NOMO-1 treated with DMSO at 0.1 percent for 48 hours (cell line): ENCODE measurements around the gene DIPK2A.
A peak's percentile ranks its signal among the peaks of the same experiment; 100 is the strongest.

Experiments
- DNase-seq: peaks from one replicate; lab custom pipeline; 2025; ENCODE audit not compliant: unreplicated experiment; lab: John Stamatoyannopoulos, UW

The DIPK2A gene

DNA sequence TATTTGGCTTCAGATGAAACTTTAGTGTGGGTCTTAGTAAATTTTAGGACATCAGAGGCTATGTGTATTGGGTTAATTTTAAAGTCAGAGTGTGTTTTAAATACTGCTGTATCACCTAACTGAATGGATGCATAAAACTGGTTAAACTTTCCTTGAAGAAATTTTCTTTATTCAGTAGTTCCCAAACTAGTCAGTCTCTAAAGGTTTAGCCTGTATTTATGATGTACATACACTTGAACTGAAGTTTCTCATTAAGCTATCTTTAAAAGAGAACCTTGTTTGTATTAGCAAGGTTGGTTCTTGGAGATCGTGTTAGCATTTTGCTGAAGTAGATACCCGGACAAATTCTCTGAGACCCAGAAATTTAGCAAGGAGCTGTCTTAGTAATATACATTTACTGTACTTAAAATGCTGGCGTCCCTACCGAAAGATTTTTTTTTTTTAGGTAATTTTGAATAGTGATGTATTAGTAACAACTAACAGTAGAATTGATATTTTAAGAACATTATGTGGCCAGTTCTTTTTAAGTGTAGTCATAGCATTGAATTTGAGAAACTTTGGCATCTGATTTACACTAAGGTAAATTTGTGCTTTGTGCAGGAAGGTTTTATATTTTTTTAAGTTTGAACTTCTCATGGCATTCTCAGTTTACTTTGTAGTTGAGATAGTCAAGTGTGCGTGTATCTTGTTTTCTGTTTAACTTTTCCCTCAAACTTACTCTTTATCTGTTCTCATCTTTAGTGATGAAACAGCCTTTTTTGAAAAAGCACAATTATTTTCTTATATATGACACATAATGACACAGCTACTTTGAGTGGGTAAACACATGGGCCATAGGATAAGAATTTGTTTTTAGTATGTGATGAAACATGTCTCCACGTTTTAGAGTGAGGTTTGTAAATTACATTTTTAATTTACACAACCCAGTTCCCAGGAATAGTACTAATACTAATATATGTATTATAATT is 2.9 kb downstream of the DIPK2A start:
- no peak for DNase-seq

DNA sequence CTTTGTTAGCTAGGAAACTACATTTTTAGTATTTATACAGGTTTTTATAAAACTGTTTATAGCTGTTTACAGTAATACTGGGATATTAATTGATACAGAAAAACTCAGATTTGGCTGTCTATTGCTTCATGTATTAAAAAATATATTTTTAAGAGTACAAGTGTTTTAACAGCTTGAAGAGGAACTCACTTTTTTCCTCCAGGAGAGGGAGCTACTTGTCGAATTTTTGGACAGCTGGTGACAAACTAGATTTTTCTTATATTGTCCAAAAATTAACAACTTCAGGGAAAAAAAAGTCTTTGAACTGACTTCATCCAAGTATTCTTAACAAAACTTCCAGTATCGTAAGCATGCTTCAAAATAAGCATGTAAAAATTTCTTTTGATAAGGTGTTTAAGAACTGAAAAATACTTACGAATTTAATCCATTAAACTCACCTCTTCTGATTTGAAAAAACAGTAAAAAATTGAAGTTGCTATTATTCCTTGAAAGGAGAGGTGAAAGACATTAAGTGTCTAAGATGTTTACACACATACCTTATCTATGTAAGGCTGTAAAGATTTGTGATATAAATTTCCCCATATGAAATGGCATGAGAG is 4.0 kb downstream of the DIPK2A start:
- peak; percentile 78 for DNase-seq

DNA sequence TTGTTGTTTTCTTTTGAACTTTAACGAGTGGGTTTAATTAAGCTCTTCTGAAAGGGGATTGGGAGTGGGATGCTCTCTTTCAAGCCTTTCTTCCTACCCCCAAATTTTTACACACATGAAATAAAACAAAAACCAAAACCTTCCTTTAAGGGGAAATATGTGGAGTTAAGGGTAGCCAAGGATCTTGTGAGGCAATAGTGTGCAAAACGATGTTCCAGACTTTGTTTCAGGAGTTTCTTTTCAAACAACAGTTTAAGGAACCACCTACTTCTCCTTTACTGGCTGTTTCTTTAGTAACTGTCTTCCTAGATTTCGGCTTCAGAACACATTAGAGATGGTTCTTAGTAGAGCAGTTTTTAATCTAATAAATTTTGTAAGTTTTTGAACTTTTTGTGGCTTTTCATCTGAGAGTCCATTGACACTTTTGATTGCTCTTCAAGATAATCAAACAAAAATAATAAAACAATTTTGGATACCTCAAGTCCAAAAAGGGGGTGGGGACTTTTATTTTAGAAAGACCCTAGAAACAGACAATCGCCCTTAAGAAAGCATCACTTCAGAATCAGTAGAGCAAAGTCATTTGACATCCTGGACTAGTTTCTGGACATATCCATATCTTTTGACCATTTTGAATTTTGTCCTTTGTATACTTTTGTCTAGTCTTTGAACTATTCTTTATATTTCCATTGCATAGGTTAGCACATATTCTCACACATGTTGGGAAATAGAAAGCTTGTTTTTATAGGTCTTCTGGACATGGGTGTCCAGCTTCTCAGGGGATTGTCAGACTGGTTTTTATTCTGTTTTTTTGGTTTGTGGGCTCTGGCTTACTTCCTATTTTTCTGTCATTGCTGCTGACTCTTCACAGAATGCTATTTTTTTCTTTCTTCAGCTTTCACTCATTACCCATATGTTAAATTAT is 6.0 kb downstream of the DIPK2A start:
- peak; percentile 85 for DNase-seq

DNA sequence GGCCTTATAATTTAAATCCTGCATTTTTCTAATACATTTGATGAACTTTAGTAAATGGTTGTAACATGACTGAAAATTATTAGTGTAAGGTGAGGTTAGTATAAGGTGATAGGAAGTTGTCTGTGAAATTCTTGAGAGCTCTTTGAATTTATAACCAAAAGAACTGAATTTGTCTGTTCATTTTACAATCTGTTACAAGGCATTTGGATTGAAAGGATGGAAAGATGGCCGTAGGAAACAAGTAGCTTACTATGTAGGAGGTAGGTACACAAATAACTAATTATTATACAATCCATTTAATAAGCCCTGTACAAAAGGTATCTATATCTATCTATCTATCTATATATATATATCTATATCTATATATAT is 6.6 kb downstream of the DIPK2A start:
- DNase-seq: no peak

DNA sequence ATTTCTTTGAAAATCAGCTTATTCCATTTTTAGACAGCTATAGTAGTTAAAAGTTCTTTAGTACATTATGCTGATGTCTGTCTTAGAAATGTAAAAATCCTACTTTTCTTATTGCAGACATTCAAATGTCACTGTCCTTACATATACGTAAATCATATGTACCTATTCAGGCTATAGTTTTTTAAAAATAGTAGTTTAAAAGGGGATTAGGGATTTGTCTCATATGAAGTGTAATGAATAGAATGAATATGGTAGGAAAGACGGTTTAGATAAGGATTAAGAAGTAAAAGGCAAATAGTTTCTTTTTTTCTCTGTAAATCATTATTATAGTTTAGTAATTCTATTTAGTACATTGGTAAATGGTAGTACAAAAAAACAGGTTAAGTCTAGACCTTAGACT is 7.4 kb downstream of the DIPK2A start:
- no peak for DNase-seq

DNA sequence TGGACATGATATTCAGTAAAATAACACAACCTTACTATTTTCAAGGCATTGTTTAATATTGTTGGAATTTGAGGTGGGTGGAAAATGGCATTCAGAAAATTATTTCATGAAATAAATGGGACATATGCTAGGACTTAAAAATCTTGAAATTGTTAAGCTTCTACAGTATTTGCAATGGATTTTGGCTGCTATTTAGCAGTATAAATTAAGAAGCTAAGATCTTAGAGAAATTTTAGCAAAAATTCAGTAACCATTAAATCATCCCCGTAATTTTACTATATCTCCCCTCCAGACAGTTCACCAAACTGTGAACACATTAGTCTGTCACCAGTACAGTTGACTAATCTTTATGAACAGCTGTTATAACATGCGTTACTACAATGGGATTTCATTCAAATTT is 8.2 kb downstream of the DIPK2A start:
- no peak for DNase-seq

DNA sequence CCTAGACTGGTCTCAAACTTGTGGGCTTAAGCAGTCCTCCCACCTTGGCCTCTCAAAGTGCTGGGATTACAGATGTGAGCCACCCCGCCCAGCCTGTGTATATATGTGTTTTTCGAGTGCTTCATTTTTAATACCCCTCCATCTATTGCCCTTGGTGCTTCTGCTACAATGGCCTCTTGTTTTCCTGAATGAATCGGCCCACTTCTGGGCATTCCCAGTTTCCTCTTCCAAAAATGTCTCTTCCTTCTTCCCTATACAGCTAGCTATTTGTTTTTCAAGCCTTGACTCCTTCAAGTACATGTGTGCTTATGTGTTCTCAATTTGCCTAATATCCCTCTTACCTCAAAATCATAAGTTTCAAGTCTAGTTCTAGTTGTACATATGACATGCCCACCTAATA is 16.7 kb downstream of the DIPK2A start:
- DNase-seq: no peak

DNA sequence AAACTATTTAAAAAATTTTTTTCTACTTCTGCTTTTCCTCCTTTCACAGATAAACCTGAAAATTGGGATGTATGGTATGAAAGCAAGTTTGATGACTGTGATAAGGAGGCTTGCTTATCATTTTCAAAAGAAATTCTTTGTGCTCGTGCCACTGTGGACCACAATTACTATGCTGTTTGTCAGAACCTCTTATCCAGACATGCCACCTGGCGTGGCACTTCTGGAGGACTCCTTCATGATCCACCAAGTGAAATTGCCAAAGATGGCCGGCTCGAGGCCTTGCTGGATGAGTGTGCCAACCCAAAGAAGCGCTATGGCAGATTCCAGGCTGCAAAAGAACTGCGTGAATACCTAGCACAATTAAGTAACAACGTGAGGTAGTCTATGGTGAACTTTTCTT is 17.8 kb downstream of the DIPK2A start:
- DNase-seq: no peak

DNA sequence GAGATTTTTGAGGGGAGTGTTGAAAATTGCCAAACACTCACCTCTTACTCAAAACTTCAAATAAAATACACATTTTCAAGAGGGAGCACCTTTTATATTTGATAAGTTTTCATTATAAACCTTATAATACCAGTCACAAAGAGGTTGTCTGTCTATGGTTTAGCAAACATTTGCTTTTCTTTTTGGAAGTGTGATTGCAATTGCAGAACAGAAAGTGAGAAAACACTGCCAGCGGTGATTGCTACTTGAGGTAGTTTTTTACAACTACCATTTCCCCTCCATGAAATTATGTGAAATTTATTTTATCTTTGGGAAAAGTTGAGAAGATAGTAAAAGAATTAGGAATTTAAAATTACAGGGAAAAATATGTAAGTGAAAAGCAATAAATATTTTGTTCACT is 20.1 kb downstream of the DIPK2A start:
- DNase-seq: peak; percentile 40

DNA sequence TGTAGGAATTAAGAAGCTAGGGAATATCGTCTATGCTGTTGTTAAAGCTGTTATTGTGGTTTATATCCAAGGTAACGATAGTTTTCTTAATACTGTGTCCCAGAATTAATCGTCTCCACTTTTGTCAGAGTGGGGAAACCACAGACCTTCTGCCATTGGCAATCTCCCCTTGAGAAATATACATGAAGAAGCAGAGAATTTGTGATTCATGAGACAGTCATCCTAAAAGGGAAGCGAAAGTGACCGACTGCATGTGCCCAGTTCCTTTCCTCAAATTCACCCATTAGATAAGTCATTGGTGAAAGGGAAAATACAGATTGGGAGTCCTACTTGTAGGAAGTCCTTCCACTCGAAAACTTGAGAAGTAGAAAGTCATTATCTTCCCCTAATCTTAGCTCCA is 26.6 kb downstream of the DIPK2A start:
- DNase-seq: peak; percentile 100

DNA sequence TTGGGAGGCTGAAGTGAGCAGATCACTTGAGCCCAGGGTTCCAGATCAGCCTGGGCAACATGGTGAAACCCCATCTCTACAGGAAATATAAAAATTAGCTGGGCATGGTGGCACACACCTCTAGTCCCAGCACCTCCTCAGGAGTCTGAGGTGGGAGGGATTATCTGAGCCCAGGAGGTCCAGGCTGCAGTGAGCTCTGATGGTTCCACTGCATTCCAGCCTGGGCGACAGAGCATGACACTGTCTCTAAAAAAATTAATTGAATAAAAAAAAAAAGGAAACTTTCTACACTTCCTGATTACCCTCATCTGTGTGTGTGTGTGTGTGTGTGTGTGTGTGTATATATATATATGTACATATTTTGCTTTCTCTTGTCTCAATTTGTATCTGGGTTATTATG is 31.4 kb downstream of the DIPK2A start:
- DNase-seq: no peak

DNA sequence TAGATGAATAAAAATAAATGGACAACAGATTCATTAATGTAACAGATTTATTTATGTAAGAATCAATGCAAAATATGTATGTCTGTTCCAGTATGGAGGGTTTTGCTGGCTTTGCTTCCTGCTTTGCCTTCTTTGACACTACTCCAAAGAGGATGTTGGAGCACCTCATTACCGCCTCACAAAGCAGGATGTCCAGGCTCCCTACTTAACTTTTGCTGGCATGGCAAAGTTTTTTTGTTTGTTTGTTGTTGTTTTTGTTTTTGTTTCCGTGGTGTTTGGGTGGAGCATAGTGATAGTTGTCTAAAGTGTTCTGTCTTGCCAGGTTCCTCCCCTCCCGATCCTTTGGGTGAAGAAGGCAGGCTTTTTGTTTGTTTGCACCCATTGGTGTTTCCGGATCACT is 38.7 kb downstream of the DIPK2A start:
- no peak for DNase-seq

DNA sequence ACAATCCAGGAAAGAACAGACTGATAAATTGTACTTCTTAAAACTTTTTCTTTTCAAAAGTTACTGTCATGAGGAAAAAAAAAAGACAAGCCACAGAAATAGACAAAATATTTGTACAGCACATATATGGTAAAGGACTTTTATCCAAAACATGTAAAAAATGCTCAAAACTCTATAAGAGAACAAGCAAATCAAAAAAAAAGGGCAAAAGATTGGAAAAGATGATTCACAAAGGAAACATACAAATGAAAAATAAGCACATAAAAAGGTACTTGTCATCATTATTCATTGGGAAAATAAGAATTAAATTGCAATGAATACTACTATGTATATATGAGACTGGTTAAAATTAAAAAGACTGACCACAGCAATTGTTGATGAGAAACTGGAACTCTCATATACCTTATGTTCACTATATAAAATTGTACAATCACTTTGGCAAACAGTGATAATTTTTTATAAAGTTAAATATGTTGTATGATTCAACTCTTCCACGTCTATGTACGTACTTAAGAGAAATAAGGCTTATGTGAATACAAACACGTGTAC is 39.7 kb downstream of the DIPK2A start:
- no peak for DNase-seq

DNA sequence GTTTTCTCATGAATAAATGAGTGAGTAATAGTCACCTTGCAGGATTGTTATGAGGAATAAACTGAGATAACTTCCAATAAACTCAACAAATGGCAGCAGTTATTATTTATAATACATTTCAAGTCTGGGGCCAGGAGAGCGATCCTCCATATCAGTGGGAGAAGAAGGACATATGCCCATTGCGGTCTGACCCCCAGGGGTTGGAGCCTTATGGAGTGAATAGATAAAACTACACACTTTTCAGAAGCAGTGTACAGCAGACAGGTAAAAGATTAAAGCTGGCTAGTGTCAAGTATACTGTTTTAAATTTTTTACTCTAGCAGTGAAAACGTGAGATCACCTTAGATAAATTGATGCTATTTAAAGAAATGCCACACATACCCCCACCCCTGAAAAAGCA is 43.5 kb downstream of the DIPK2A start:
- DNase-seq: no peak

DNA sequence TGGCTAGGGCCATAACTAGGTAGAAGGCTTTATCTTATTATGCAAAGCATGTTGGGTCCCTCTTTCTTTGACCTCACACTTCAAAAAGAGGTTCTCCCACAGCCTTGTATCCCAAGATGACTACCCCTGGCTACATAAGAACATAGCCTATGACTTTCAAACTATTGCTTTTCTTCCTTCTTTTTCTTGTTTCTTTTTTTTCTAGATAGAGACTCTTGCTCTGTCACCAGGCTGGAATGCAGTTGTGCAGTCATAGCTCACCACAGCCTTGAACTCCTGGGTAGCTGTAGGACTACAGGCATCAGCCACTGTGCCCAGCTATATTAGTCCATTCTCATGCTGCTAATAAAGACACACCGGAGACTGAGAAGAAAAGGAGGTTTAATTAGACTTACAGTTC is 47.2 kb downstream of the DIPK2A start:
- no peak for DNase-seq
